Esophagus squamous epithelium (tissue), 4 donors: ENCODE results near the gene PHACTR1.

Source experiments
- POLR2A ChIP-seq, 4 donors: fragments of 450-650 bp; IDR thresholded peaks; one replicate each; pipeline ENCODE4 v1.6.1; 2017; ENCODE audit warnings: antibody characterized with exemption in 4 of 4, mild to moderate bottlenecking in 4 of 4, moderate library complexity in 3 of 4
- TF ChIP-seq, protein P1 (sequence below), 6 experiments: fragments of 450-650 bp in 4 of 6; fragments of 200-600 bp in 2 of 6; sonication (generic) in 2 of 6; IDR thresholded peaks; one replicate each; pipeline ENCODE4 v1.5.1; 2016 to 2019; ENCODE audit warnings: antibody characterized with exemption in 6 of 6, mild to moderate bottlenecking in 4 of 6, moderate library complexity in 4 of 6

DNA sequence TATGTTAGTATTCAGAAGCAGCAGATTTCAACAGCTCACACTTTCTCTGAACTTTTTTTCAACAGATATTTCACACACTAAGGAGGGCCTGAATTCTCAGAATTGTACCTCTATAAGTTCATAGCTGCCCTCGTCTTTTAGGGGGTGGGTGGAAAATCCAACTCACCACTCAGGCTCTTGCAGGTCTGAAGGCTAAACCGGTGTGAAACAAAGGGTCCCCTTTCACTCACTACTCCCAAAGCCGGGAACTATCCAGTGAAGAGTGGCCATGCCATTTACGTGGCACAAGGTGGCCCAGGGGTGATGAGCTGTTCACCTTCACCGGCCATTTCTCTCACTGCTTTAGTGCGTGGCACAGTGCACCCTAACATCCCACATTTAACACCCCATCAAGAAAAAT lies 587.5 kb downstream of the PHACTR1 start:
- TF ChIP-seq, protein P1, sequence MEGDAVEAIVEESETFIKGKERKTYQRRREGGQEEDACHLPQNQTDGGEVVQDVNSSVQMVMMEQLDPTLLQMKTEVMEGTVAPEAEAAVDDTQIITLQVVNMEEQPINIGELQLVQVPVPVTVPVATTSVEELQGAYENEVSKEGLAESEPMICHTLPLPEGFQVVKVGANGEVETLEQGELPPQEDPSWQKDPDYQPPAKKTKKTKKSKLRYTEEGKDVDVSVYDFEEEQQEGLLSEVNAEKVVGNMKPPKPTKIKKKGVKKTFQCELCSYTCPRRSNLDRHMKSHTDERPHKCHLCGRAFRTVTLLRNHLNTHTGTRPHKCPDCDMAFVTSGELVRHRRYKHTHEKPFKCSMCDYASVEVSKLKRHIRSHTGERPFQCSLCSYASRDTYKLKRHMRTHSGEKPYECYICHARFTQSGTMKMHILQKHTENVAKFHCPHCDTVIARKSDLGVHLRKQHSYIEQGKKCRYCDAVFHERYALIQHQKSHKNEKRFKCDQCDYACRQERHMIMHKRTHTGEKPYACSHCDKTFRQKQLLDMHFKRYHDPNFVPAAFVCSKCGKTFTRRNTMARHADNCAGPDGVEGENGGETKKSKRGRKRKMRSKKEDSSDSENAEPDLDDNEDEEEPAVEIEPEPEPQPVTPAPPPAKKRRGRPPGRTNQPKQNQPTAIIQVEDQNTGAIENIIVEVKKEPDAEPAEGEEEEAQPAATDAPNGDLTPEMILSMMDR (IDR thresholded peaks at IDR 0.05) = no peak
- no peak for TF ChIP-seq POLR2A (IDR thresholded peaks at IDR 0.05)
